ENCODE data around the gene RNLS. TPM values are rescaled to one million over a fixed set of nuclear protein-coding genes. Genes with fewer than 3 reads are reported as not detected.

The RNLS gene
- total and polyA plus RNA-seq, 2 of the 4 experiments (the other 2 are of a cell fraction), result 4.5 to 7.0 TPM

GRCh38 chr10:88291289-88292184 is 291.6 kb downstream of the RNLS start (continued):
- TF ChIP-seq, protein P1, sequence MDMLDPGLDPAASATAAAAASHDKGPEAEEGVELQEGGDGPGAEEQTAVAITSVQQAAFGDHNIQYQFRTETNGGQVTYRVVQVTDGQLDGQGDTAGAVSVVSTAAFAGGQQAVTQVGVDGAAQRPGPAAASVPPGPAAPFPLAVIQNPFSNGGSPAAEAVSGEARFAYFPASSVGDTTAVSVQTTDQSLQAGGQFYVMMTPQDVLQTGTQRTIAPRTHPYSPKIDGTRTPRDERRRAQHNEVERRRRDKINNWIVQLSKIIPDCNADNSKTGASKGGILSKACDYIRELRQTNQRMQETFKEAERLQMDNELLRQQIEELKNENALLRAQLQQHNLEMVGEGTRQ (IDR thresholded peaks at IDR 0.05; ENCODE audit: low read depth, low read length), result no peak
- no peak for TF ChIP-seq BHLHE40 (IDR thresholded peaks at IDR 0.05; ENCODE audit: low read depth, low read length)

GRCh38 chr10:88289342-88289741 is 293.8 kb downstream of the RNLS start:
- Histone ChIP-seq H3K14ac (replicated peaks; ENCODE audit: low read depth, low read length) (no peak overlapping the region), H3K23ac (ENCODE audit: low read depth, low read length) (no peak overlapping the region), H3K4me3 (ENCODE audit: insufficient read depth, low read depth, low read length) (no peak overlapping the region), H4K20me1 (ENCODE audit: insufficient read depth, low read length) (no peaks in the 10 kb centered on the region), H3K56ac (ENCODE audit: extremely low read depth, insufficient read depth, low read length) (no peak overlapping the region), H4K8ac (ENCODE audit: low read depth in 2 of 2, low read length in 2 of 2) (no peak overlapping the region), H2BK15ac (ENCODE audit: low read depth, low read length) (no peak overlapping the region), H2BK20ac (ENCODE audit: low read depth, low read length) (no peak overlapping the region), H3K36me3 (ENCODE audit: control insufficient read depth, insufficient read depth, low read length) (no peaks in the 10 kb centered on the region), H3K4me1 (ENCODE audit: control insufficient read depth, insufficient read depth, low read length) (peaks cover 7% of the 10 kb centered on the region), H4K91ac (ENCODE audit: insufficient read depth, low read depth, low read length) (no peak overlapping the region), H3K4ac (ENCODE audit: low read depth, low read length) (no peak overlapping the region), H2BK120ac (ENCODE audit: low read depth, low read length) (no peak overlapping the region), H3K79me1 (ENCODE audit: low read depth in 1 of 2, low read length in 2 of 2) (no peaks in the 10 kb centered on the region), H3K18ac (ENCODE audit: low read depth, low read length) (no peak overlapping the region), H3K9me3 (ENCODE audit: control insufficient read depth, insufficient read depth, low read length) (no peaks in the 10 kb centered on the region), H3K27me3 (ENCODE audit: control insufficient read depth, insufficient read depth, low read length) (no peaks in the 10 kb centered on the region), H2BK5ac (ENCODE audit: low read depth, low read length, poor library complexity, severe bottlenecking) (no peak overlapping the region), H2AK5ac (ENCODE audit: low read depth, low read length) (no peak overlapping the region), H3K4me2 (ENCODE audit: low read depth, low read length) (no peak overlapping the region), H2AFZ (replicated peaks; ENCODE audit: low read length, poor library complexity) (no peak overlapping the region), H3K27ac (ENCODE audit: insufficient read depth, low read length) (no peak overlapping the region), H2AK9ac (replicated peaks; ENCODE audit: low read depth, low read length, poor library complexity) (no peak overlapping the region), H4K5ac (ENCODE audit: low read depth, low read length) (no peak overlapping the region), H3K9ac (ENCODE audit: low read depth, low read length) (no peak overlapping the region), H3K9me1 (ENCODE audit: insufficient read depth, low read length) (no peaks in the 10 kb centered on the region; the same call in 1 of the 2 replicates)
- dilution Hi-C loops (cut with HindIII; ENCODE audit: low sequenced_read_pairs, unreplicated experiment) (no loop called here), in situ Hi-C loops (cut with MboI; ENCODE audit: low sequenced_read_pairs) (no loop called here), intact Hi-C loops (cut with micrococcal nuclease) (no loop called here)
- ChIA-PET POLR2A (ENCODE audit: unreplicated experiment) (no interaction called here), CTCF (no interaction called here)
- BruUV-seq (replicated peaks), result no TSS peak
- DNase-seq (peak; percentile 62), ATAC-seq (ENCODE audit: low read depth) (peak; percentile 77)
- no peak for TF ChIP-seq MAZ (IDR thresholded peaks at IDR 0.05; ENCODE audit: borderline replicate concordance, low read depth, low read length)
- no peak for TF ChIP-seq RFX5 (IDR thresholded peaks at IDR 0.05; ENCODE audit: low read depth, low read length)

Data from IMR-90 (cell line).